HEK293 (cell line): Measurements from ENCODE around the gene GNPNAT1.

Experiments used
- ATF2 ChIP-seq: fragments of 450-650 bp; formaldehyde crosslinking; IDR thresholded peaks from 2 replicates; pipeline ENCODE4 v1.5.1; 2016; ENCODE audit warnings: missing biosample characterization, missing genetic modification characterization, low read depth
- GLIS1 ChIP-seq: fragments of 450-650 bp; formaldehyde crosslinking; IDR thresholded peaks from 2 replicates; pipeline ENCODE4 v1.5.1; 2016; ENCODE audit warnings: missing biosample characterization, missing genetic modification characterization
- HOXD13 ChIP-seq: sonication (generic); formaldehyde crosslinking; IDR thresholded peaks from 2 replicates; pipeline ENCODE4 v1.8.0; 2022; ENCODE audit warnings: missing genetic modification reagents, borderline replicate concordance
- PBX3 ChIP-seq: sonication (generic); formaldehyde crosslinking; IDR thresholded peaks from 2 replicates; pipeline ENCODE4 v1.8.1; 2022; ENCODE audit warnings: mild to moderate bottlenecking, moderate library complexity, missing genetic modification reagents
- PRDM4 ChIP-seq: fragments of 450-650 bp; formaldehyde crosslinking; IDR thresholded peaks from 2 replicates; pipeline ENCODE4 v1.5.1; 2017; ENCODE audit warnings: missing biosample characterization, missing genetic modification characterization
- TCF7L2 ChIP-seq: IDR thresholded peaks from 2 replicates; pipeline ENCODE4 v1.6.1; 2011; ENCODE audit warnings: low read depth, mild to moderate bottlenecking, inconsistent platforms, low read length, moderate library complexity, borderline replicate concordance
- TRIM28 ChIP-seq: IDR thresholded peaks from 2 replicates; pipeline ENCODE4 v1.6.1; 2011; ENCODE audit warnings: low read length, control low read depth, borderline replicate concordance
- ZBTB1 ChIP-seq: fragments of 450-650 bp; formaldehyde crosslinking; IDR thresholded peaks from 2 replicates; pipeline ENCODE4 v1.5.1; 2016; ENCODE audit warnings: missing biosample characterization, missing genetic modification characterization
- ZBTB11 ChIP-seq: fragments of 450-650 bp; formaldehyde crosslinking; conservative IDR thresholded peaks from 2 replicates; pipeline ENCODE4 v1.5.1; 2016; ENCODE audit warnings: low read depth, missing biosample characterization, missing genetic modification characterization
- ZNF140 ChIP-seq: fragments of 450-650 bp; formaldehyde crosslinking; IDR thresholded peaks from 2 replicates; pipeline ENCODE4 v1.5.1; 2016; ENCODE audit warnings: missing biosample characterization, missing genetic modification characterization
- ZNF155 ChIP-seq: fragments of 450-650 bp; formaldehyde crosslinking; IDR thresholded peaks from 2 replicates; pipeline ENCODE4 v1.5.1; 2016; ENCODE audit warnings: missing biosample characterization, missing genetic modification characterization
- ZNF18 ChIP-seq: fragments of 450-650 bp; formaldehyde crosslinking; IDR thresholded peaks from 2 replicates; pipeline ENCODE4 v1.5.1; 2016; ENCODE audit warnings: missing biosample characterization, missing genetic modification characterization
- ZNF26 ChIP-seq: fragments of 450-650 bp; formaldehyde crosslinking; IDR thresholded peaks from 2 replicates; pipeline ENCODE4 v1.5.1; 2016; ENCODE audit warnings: missing biosample characterization, missing genetic modification characterization
- ZNF280D ChIP-seq: fragments of 450-650 bp; formaldehyde crosslinking; IDR thresholded peaks from 2 replicates; pipeline ENCODE4 v1.5.1; 2016; ENCODE audit warnings: missing biosample characterization, missing genetic modification characterization
- ZNF404 ChIP-seq: fragments of 450-650 bp; formaldehyde crosslinking; IDR thresholded peaks from 2 replicates; pipeline ENCODE4 v1.5.1; 2017; ENCODE audit warnings: missing biosample characterization, missing genetic modification characterization
- ZNF544 ChIP-seq: fragments of 450-650 bp; formaldehyde crosslinking; IDR thresholded peaks from 2 replicates; pipeline ENCODE4 v1.5.0; 2017; ENCODE audit warnings: missing biosample characterization, missing genetic modification characterization
- ZNF626 ChIP-seq: fragments of 450-650 bp; sonication (Bioruptor Pico); formaldehyde crosslinking; IDR thresholded peaks from 2 replicates; pipeline ENCODE4 v1.5.1; 2018; ENCODE audit warnings: missing biosample characterization, missing genetic modification characterization, inconsistent platforms
- ZNF660 ChIP-seq: fragments of 450-650 bp; IDR thresholded peaks from 2 replicates; pipeline ENCODE4 v1.5.1; 2018; ENCODE audit warnings: missing biosample characterization, mild to moderate bottlenecking, missing genetic modification characterization
- ZNF664 ChIP-seq: fragments of 450-650 bp; formaldehyde crosslinking; IDR thresholded peaks from 2 replicates; pipeline ENCODE4 v1.5.1; 2016; ENCODE audit warnings: missing biosample characterization, missing genetic modification characterization
- ZNF707 ChIP-seq: fragments of 450-650 bp; formaldehyde crosslinking; IDR thresholded peaks from 2 replicates; pipeline ENCODE4 v1.5.1; 2016; ENCODE audit warnings: missing biosample characterization, missing genetic modification characterization
- ZNF830 ChIP-seq: fragments of 450-650 bp; IDR thresholded peaks from 2 replicates; pipeline ENCODE4 v1.5.0; 2018; ENCODE audit warnings: missing biosample characterization, missing genetic modification characterization, low read depth, mild to moderate bottlenecking, moderate library complexity
- ZSCAN4 ChIP-seq: fragments of 450-650 bp; formaldehyde crosslinking; IDR thresholded peaks from 2 replicates; pipeline ENCODE4 v1.5.1; 2017; ENCODE audit warnings: missing biosample characterization, missing genetic modification characterization

Gene GNPNAT1

GRCh38 chr14:52729925-52730708 is 61.3 kb downstream of the GNPNAT1 start, which contains the start of gene STYX (continued):
- TF ChIP-seq ZNF664 (tag by site-specific recombination) (no peak), ZNF626 (tag by site-specific recombination) (no peak), ZSCAN4 (tag by site-specific recombination) (no peak), ATF2 (no peak), HOXD13 (CRISPR knock-in tag) (no peak), ZNF830 (tag by site-specific recombination) (no peak), TRIM28 (no peak), ZNF544 (tag by site-specific recombination) (no peak), PBX3 (CRISPR knock-in tag) (0 out of 2 replicates have a peak, but pooled peaks have one; percentile 60), ZNF18 (no peak), ZNF140 (tag by site-specific recombination) (no peak), ZBTB1 (no peak), ZNF660 (tag by site-specific recombination) (no peak), TCF7L2 (no peak), ZBTB11 (peak; percentile 73), ZNF26 (tag by site-specific recombination) (no peak), GLIS1 (tag by site-specific recombination) (peak; percentile 58), ZNF155 (no peak), ZNF280D (no peak), ZNF404 (tag by site-specific recombination) (no peak), PRDM4 (tag by site-specific recombination) (no peak), ZNF707 (tag by site-specific recombination) (no peak)
